GOT3 (cell line): Measurements from ENCODE around the gene CPTP.

Experiments
- DNase-seq: peaks from one replicate; lab custom pipeline; 2025; ENCODE audit warnings: mixed read lengths; lab: John Stamatoyannopoulos, UW

Gene CPTP

DNA sequence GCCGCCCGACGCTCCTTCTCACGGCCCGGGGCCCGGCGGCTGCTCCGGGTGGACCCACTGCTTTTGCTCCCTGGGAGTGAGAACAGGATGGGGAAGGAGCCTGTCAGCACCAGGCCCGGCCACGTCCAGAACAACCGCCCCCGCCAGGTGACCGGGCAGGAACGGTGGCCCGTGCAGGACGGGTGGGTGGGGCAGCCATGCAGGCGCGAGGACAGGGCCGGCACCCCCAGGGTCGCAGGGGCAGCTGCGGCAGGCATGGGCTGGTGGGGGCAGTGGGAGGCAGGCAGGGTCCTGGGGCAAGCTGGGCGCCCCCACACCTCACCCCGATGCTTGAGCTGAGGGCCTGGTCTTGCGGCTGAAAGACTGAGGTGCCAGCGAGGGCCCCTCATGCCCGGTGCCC, 11.8 kb downstream of the CPTP start:
- no peak for DNase-seq

DNA sequence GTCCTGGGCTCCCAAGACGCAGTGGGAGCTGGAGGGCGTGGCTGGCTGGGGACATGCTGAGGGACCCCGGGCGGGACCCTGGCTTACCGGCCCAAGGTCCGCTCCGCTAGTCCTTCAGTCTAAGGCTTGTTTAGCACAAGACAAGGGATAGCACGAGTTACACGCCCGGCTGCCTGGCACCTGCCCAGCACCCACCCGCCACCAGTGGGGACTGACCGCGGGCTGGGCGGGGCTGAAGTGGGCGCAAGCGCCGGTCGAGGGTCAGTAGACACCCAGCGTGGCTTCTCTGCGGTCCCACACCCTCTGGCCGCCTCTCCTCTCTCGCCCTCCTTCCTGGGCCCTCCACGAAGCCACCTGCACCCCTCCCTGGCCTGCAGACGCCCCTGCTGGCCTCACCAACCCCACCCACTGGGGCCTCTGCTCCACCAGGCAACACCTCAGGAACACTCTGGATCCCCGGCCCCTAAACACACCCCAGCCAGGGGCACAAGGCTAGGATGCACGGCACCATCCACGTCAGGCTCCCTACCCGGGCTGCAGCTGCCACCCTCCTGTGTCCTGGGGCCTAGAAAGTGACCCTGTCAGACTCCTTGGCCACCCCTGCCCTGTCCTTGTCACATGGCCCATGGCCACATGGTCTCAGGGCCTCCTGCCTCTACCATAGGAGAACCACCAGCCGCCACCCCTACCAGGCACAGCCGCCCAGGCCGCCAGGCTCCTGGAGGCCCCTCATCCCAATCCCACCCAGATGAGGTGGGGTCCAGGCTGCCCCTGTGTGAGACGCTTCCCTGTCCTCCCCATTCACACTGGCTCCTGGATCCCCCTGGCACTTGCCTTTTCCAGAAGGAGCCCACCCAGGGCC, 12.6 kb downstream of the CPTP start:
- DNase-seq: no peak

DNA sequence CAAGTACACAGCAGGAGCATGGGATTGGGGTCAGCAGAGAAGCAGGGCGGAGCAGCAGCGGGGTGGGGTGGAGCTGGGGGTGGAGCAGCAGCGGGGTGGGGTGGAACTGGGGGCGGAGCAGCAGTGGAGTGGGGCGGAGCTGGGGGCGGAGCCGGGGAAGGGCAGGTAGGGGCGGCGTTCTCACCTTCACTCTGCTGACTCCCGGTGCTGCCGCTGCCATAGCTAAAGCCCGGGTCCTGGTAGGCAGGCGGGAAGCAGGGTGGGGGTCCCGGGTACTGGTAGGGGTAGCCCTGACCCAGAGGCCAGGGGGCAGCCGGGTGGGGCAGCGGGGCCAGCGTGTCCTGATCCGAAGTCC, 13.2 kb downstream of the CPTP start:
- no peak for DNase-seq

DNA sequence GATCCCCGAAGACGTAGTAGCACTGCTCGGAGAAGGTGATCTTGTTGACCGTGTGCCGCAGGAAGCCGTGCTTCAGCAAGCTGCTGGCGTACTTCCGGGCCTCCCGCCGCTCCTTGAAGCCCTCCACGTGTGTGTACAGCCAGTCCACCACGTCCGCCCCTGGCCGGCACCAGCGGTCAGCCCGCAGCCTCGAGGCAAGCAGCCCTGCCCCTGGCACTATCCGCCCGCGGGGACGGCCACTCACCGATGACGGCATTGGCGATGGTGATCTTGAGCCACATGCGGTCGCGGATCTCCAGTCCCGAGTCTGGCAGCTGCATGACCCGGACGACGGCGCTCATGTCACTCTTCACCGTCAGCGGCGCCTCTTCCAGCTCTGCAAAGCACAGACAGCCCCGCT, 13.7 kb downstream of the CPTP start:
- DNase-seq: no peak

DNA sequence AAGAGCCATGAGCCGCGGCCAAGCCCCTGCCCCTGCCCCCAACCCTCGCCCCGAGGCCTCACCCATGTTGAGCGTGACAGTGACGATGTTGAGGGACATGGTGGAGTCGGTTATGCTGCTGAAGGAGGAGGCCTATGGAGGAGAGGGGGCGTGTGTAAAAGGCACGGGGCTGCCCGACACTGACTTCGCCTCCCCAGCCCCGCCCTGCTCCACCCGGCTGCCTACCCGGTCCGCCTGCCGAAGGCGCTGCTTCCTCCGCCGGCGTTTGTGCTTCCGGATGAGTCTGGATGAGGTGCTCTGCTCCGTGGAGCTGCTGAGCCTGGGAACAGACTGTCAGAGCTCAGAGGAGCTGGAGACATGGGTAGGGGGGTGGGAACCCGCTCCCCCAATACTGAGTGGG, 15.6 kb downstream of the CPTP start:
- no peak for DNase-seq

DNA sequence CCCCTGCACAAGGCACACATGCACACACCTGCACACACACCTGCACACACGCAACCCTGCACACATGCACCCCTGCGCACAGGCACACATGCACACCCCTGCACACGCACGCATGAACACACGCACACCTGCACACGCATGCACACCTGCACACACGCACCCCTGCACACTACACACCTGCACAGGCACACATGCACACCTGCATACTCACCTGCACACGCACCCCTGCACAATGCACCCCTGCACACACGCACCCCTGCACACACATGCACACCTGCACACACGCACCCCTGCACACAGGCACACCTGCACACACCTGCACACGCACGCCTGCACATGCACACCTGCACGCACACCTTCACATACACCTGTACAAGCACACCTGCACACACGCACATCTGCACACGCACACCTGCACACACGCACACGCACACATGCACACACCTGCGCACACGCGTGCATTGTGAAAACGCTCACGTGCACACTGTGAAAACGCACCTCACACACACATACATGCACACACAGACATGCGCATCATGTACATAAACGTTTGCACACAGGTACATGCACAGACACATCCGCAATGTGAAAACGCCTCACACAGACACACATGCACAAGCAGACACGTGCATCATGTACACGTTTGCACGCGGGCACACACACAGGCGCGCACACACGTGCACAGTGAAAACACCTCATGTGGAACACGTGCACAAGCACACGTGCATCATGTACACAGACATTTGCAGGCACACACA, 16.4 kb downstream of the CPTP start:
- DNase-seq: no peak

DNA sequence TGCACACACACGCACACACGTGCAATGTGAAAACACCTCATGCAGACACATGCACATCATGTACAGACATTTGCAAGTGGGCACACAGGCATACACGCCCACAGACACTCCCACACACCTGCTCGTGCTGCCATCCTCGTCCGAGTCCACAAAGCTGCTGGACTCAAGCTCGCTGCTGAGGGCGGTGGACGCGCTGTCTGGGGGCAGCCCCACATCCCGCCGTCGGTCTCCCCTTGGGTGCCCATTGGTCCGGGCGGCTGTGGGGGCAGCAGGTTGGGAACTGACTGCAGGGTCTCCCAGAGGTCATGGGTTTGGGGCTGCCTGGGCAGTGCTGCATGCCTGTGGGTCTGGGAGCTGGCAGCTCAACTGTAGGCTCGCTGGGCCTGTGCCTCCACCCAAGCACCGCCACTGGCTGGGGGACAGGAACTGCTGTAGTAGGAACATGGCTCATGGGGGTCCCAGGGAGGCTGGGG, 17.0 kb downstream of the CPTP start:
- DNase-seq: no peak

DNA sequence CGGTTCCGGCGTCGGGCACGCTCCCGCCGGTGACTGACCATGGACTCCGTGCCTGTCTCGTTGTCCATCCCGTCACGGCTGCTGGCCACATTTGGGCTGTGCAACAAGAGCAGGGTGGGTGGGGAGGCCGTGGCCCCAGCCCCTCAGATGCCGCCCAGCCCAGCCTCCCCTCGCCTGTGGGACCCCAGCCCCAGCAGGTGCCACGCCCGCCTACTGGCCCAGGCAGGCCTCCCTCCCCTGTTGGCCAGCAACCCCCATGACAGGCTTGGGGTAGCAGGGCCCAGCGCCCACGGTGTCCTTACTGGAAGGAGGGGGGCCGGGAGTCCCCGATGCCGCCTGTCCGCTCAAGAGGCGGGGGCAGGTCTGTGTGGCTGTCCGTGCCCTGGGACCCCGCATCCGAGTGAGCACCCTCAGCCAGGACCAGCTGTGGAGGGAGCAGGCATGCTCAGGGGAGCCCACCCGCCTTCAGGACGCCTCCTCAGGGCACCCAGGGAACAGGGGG, 17.5 kb downstream of the CPTP start:
- DNase-seq: no peak

DNA sequence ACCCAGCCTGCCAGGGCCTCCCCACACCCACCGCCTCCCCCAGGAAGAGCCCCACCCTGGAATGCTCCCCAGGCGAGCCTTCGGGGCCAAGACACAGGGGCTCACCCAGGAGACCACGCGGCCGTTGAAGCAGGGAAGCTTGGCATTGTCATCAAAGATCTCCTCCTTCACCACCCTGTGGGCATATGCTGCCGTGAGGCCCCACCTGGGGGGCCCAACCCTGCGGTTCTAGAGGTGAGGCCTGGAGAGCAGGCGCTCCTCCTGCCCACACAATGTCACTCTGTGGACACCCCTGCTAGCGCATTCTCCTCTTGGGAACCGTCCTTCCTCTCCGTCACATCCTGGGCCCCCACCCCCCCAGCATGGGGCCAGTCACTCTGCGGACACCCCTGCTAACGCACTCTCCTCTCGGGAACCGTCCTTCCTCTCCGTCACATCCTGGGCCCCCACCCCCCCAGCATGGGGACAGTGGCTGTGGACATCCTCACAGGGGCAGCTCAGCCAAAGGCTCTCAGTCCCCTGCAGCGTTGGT, 18.0 kb downstream of the CPTP start:
- no peak for DNase-seq

DNA sequence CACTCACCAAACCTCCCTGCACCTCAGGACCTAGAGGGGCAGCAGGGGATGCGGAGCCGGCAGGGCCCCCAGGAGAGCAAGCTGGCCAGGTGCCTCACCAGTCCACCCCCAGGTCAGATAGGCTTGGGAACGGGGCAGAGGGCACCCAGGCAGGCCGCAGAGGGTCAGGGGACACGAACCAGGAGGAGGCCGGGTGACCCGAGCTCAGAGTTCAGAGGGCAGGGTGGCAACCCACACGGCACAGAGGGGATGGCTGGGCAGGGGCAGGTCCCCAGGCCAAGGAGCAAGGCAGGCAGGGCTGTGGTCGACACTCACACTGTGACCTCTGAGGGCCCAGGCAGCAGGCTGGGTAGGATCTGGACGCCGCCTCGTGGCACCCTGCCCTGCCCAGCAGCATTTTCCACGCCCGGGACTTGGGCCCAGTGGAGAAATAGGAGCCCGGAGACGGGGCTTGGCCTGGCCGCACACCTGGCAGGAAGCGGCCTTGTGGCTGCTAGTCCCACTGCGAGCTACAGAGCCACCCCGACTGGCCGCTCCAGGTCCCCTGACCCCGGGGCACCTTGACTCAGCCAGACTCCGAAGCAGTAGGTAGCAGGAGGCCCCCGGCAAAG, 19.3 kb downstream of the CPTP start:
- no peak for DNase-seq

DNA sequence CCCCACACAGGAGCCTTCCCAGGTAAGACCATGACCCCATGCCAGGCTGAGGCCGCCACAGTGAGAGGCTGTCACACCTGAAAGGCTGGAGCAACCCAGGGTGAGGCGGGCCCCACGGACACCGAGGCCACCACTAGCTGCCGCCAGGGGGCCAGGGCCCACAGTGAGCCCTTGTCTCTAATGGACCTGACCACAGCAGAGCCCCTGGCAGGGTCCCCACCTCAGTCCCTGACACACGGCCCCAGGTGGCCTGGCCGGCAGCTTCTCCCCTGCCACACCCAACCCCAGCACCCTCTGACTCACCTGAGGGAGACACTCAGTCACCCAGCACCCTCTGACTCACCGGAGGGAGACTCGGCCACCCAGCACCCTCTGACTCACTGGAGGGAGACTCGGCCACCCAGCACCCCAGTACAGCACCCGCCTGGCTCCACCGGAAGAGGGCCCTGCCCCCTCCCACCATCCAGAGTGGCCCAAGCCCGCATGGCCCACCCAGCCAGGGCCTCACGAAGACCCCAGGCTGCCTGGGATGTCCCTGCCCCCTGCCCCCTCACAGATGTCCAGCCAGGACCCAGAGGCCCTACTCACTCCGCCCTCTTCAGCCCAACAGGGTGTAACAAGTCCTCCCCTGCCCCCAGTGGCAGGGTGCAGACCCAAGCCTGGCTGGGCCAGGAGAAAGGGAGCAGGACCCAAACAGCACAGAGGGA, 20.2 kb downstream of the CPTP start:
- DNase-seq: no peak

DNA sequence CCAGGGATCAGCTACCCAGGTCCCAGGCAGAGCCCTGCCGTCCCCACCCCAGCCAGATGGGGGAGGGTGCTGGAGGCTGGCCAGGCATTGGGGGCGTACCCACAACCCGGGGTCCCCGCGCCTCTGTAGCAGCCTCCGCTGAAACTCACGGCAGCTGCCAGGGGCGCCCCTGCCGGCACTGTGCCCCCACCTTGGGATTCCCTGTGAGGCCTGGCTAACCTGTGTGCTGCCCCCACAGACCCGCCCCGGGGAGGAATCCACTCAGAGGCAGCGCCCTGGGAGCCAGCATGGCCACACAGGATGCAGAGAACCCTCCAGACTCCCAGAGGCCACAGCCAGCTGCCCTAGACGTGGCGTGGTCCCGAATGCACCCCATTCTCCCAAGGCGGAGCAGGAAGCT, 20.8 kb downstream of the CPTP start:
- no peak for DNase-seq

DNA sequence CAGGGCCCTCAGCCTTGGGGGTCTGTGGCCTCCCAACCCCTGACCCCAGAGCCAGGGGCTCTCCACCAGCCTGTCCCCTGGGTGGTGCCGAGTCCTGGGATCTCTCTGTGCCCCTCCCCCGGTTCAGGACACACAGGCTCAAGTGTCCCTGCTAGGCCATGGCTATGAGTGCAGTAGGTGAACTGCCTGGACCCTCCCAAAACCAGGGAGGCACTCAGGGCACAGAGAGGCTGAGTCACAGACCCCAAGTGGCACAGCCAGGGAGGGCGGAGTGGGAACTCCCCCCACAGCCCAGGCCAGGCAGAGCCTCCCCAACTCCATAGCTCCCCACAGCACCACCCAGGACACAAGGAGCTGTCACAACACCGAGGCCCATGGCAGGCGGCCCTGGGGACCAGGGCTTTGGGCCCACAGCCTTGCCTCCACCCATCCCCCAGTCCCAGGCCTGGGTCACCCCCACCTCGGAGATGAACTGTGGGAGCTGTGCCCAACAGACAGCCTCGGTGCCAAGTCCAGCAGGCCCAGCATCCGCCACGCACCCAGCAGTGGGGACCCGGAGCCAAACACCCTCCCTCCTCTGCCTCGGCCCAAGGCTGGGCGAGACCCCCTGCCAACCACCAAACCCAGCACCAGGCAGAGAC, 21.4 kb downstream of the CPTP start:
- no peak for DNase-seq

DNA sequence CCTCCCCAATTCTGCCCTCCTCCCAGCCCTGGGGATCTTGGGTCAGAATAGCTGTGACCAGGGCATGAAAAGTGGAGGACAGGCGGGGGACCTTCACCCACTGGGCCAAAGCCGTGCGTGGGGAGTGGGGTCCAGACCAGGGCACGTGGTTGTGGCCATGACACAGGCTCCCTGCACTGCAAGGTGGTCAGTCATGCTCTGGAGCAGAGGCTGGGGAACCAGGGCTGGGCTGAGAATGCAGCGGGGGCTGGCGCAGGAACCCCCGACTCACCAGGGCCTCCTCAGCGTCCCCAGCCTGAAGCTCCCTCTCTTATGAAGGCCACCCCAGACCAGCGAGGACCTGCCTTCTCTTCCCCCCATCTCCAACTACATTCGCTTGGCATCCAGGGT, 21.9 kb downstream of the CPTP start:
- no peak for DNase-seq

DNA sequence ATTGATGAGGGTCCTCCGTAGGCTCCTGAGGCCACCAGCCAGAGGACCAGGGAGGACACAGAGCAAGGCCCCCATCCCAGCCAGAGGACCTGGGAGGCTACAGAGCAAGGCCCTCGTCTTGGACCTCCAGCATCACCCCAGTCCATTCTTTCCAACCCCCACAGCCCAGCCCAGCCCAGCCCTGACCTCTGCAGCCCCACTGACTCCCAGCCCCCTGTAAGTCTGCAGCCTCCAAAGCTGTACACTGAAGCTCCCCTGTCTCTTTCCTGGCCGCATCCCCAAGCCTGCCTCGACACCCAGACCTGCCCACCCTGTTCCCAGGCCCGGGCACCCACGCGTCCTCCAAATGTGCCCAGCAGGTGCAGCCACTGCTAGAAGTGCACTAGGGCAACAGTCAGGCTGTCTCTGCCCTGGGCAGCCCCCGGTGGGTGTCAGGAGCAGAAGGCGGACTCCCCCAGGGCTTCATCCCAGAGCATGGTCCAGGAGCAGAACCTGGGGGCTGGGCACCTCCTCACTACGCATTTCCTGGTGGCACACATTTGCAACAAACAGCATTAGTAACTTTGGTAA, 22.5 kb downstream of the CPTP start:
- DNase-seq: no peak

DNA sequence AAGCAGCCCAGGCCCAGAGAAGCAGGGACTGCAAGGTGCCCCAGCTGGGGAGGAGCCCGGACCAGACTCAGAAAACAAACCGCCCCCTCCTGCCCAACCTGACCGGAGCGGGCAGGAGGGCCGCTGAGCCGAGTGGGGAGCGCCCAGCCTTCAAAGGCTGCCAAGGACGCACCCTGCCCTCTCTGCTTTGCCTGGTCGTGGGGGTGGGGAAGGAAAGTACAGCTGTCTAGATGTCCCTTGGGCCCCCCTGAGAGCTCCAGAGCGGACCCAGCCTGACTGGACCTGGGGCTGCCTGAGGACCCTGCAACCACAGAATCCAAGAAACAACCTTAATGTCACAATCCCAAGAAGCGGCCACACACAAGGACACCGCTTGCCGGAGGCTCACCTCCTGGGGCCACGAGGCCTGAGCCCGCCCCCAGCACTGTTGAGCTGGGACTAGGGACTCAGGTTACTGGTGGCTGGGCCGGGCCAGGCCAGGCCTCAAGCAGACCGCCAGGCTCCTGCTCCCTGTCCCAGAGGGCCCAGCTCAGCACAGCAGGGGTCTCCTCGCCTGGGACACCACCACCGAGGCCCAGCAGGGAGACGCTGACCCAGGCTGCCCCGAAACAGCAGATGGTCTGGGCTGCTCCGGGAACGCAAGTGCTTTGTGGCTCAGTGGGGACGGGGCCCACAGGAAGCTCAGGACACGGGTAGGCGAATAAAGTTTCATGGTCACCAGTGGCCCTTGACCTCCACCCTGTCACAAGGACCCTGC, 23.2 kb downstream of the CPTP start:
- DNase-seq: no peak

DNA sequence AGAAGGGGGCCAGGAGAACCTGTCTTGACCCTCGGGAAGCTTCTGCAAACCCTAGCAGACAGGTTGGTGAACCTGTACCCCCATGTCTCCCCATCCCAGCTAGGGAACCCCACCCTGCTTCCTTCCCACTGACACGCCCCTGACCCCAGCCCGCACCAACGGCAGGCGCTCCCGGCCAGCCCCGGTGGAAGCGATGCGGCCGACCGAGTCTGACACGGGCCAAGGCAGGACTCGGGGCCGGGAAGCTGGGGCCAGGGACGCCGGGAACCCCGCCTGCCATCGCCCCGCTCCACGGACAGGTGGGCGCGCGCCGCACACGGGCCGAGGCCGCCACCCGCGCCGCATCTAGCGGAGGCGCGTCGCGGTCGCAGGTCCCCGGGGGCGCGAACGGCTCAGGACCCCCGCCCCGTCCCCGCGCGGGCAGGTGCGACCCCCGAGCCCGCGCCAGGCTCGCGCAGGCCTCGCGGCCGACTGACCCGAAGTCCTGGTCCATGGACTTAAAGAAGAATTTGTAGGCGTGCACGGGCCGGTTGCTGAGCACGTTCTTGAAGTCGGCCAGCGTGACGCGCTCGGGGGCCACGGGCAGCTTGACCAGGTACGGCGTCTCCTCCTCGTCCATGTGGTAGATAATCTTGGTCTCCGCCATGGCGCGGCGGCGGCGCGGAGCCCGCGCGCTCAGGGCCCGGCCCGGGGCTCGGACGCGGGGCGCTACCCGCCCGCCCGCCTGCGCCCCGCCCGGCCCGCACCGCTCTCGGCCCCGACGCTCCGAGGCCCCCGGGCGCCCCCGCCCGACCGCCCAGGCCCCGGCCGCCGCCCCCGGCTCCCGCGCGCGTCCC, 24.0 kb downstream of the CPTP start:
- no peak for DNase-seq

DNA sequence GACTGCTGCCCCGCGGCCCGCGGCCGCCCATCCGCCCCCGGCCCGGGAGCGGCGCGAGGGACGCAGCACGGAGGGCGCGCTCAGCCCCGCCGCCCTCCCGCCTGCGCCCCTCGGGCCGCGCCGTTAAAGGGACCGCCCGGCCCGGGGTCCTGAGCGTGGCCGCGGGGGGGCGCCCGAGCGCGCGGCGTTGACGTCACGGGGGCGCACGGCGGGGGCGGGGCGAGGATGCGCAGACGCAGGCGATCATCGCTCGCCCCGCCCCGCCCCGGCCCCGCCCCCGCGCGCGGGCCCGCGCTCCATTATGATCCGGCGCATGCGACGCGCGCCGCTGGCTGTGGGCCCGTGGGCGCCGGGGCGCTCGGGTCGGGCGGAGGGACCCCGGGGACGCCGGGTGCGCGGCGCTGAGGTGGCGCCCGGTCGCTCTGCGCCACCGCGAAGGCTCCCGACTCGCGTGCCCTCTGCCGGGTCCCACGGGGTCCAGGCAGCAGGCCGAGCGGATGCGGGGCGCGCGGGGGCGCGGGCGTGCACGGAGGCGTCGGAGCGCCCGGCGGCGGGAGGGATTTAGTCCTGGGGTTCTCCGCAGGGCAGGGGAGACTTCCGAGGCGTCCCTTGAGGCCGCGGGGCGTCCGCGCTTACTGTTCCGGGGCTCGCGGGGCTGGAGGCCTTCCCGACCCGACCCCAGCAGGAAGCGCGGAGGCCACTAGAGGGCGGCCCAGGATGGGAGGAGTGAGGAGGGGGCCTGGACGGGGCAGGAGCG, 24.8 kb downstream of the CPTP start, which contains the start of gene DVL1:
Gene DVL1 (minus strand): TSS at position 163 of the 757 bp plus-strand sequence. CDS start 353 bp downstream, outside the sequence.
- no peak for DNase-seq
